Stomach (tissue), 4 donors: ENCODE data around the gene GALNT18.

Source experiments
- CTCF ChIP-seq, 7 experiments: fragments of 450-650 bp in 4 of 7; fragments of 200-600 bp in 3 of 7; sonication (generic) in 3 of 7; IDR thresholded peaks; one replicate each; pipeline ENCODE4 v1.5.1; 2016 to 2019; ENCODE audit warnings: antibody characterized with exemption in 7 of 7, control low read depth in 2 of 7, mild to moderate bottlenecking in 1 of 7
- EP300 ChIP-seq: sonication (generic); formaldehyde crosslinking; IDR thresholded peaks from one replicate; pipeline ENCODE4 v1.6.1; 2017; ENCODE audit warnings: antibody characterized with exemption
- POLR2A ChIP-seq, 4 donors: fragments of 450-650 bp; IDR thresholded peaks; one replicate each; pipeline ENCODE4 v1.6.1; 2016; ENCODE audit warnings: antibody characterized with exemption in 4 of 4, control low read depth in 2 of 4, mild to moderate bottlenecking in 1 of 4, moderate library complexity in 1 of 4
- POLR2AphosphoS5 ChIP-seq, 3 donors: sonication (generic); formaldehyde crosslinking; IDR thresholded peaks; one replicate each; pipeline ENCODE4 v1.6.1; 2016; ENCODE audit warnings: antibody characterized with exemption in 3 of 3

- no peak for TF ChIP-seq POLR2A (IDR thresholded peaks at IDR 0.05)
- TF ChIP-seq CTCF (IDR thresholded peaks at IDR 0.05): no peak
- no peak for TF ChIP-seq EP300
- no peak for TF ChIP-seq POLR2AphosphoS5 (IDR thresholded peaks at IDR 0.05)
Observed at GRCh38 chr11:11520231-11521015, 101.4 kb downstream of the GALNT18 start.
